HG02885 (cell line): ENCODE results near the gene ZNF653.
"Not testable (repeated sequence)": the region's sequence is repeated elsewhere in the genome, so short reads cannot be mapped to it uniquely, and the experiment has no call there.

Experiments
- ATAC-seq: cut with Tn5 transposase; IDR thresholded peaks from one replicate; pipeline ENCODE4 v1.9.1; 2021; ENCODE audit warnings: mild to moderate bottlenecking; ENCODE audit not compliant: unreplicated experiment, poor library complexity

The ZNF653 gene

GRCh38 chr19:11458236-11458900 is 47.3 kb downstream of the ZNF653 start:
- ATAC-seq, result no peak

GRCh38 chr19:11457831-11458230 is 47.8 kb downstream of the ZNF653 start:
- ATAC-seq, result no peak

- no peak for ATAC-seq
These were observed 48.5 kb downstream of the ZNF653 start for GRCh38 chr19:11457115-11457514.

- no peak for ATAC-seq
These were observed 49.0 kb downstream of the ZNF653 start for GRCh38 chr19:11456659-11457058.

GRCh38 chr19:11455233-11455554 is 50.4 kb downstream of the ZNF653 start:
- not testable (repeated sequence) for ATAC-seq

- ATAC-seq, result no peak
These were observed 51.9 kb downstream of the ZNF653 start for GRCh38 chr19:11453468-11454341.

GRCh38 chr19:11452620-11453310 is 52.9 kb downstream of the ZNF653 start:
- no peak for ATAC-seq

GRCh38 chr19:11451871-11452619 is 53.6 kb downstream of the ZNF653 start:
- no peak for ATAC-seq

GRCh38 chr19:11451327-11451870 is 54.2 kb downstream of the ZNF653 start:
- ATAC-seq, result no peak

- no peak for ATAC-seq
These were observed 54.9 kb downstream of the ZNF653 start for GRCh38 chr19:11450570-11451326.

GRCh38 chr19:11448923-11449554 is 56.6 kb downstream of the ZNF653 start:
- ATAC-seq, result no peak

GRCh38 chr19:11448410-11448809 is 57.2 kb downstream of the ZNF653 start:
- ATAC-seq, result no peak

GRCh38 chr19:11447347-11448262 is 58.0 kb downstream of the ZNF653 start:
- no peak for ATAC-seq

- no peak for ATAC-seq
These were observed 58.9 kb downstream of the ZNF653 start for GRCh38 chr19:11446652-11447301.

- no peak for ATAC-seq
These were observed 59.4 kb downstream of the ZNF653 start for GRCh38 chr19:11446271-11446651.

GRCh38 chr19:11445141-11445540 is 60.5 kb downstream of the ZNF653 start:
- ATAC-seq, result no peak

GRCh38 chr19:11444059-11444458 is 61.6 kb downstream of the ZNF653 start:
- no peak for ATAC-seq

GRCh38 chr19:11437955-11438354 is 67.7 kb downstream of the ZNF653 start:
- ATAC-seq, result no peak
